HepG2 (cell line): Measurements from ENCODE around the gene RHBDD1. TPM values are rescaled to one million over a fixed set of nuclear protein-coding genes. Genes with fewer than 3 reads are reported as not detected.

ENCODE experiments used
- ATF7-NPFF ChIP-seq: sonication (generic); formaldehyde crosslinking; IDR thresholded peaks from 2 replicates; pipeline ENCODE4 v1.8.1; 2023; ENCODE audit warnings: mild to moderate bottlenecking, low read depth, missing genetic modification reagents, moderate library complexity
- GATAD2A ChIP-seq: IDR thresholded peaks from 2 replicates; pipeline ENCODE4 v1.6.1; 2016
- HMG20A ChIP-seq: IDR thresholded peaks from 2 replicates; pipeline ENCODE4 v1.6.1; 2016; ENCODE audit warnings: borderline replicate concordance
- KMT2B ChIP-seq: IDR thresholded peaks from 2 replicates; pipeline ENCODE4 v1.6.1; 2016; ENCODE audit warnings: missing genetic modification reagents, missing compliant biosample characterization
- MTA3 ChIP-seq: sonication (generic); formaldehyde crosslinking; IDR thresholded peaks from 2 replicates; pipeline ENCODE4 v1.4.0; 2020; ENCODE audit warnings: missing genetic modification reagents
- MTF2 ChIP-seq: sonication (generic); formaldehyde crosslinking; IDR thresholded peaks from 2 replicates; pipeline ENCODE4 v1.5.0; 2020; ENCODE audit warnings: missing genetic modification reagents, borderline replicate concordance
- NBN ChIP-seq: fragments of 450-650 bp; conservative IDR thresholded peaks from 2 replicates; pipeline ENCODE4 v1.6.1; 2017
- RBFOX2 ChIP-seq: fragments of 200-400 bp; formaldehyde crosslinking; IDR thresholded peaks from 2 replicates; pipeline ENCODE4 v1.6.1; 2017; ENCODE audit warnings: low read depth, mild to moderate bottlenecking, low read length
- SKI ChIP-seq: fragments of 450-650 bp; IDR thresholded peaks from one replicate; pipeline ENCODE4 v1.6.1; 2018; ENCODE audit warnings: mild to moderate bottlenecking; ENCODE audit not compliant: partially characterized antibody
- SRSF9 ChIP-seq: fragments of 200-400 bp; formaldehyde crosslinking; IDR thresholded peaks from 2 replicates; pipeline ENCODE4 v1.6.1; 2018; ENCODE audit warnings: borderline replicate concordance, mild to moderate bottlenecking, low read depth, low read length; ENCODE audit not compliant: insufficient read depth, poor library complexity, severe bottlenecking
- ZNF136 ChIP-seq: sonication (generic); formaldehyde crosslinking; IDR thresholded peaks from 2 replicates; pipeline ENCODE4 v1.8.1; 2022; ENCODE audit warnings: low read depth, mild to moderate bottlenecking, moderate library complexity, missing genetic modification reagents
- ZNF24 ChIP-seq: fragments of 450-650 bp; IDR thresholded peaks from 2 replicates; pipeline ENCODE4 v1.6.1; 2017; ENCODE audit warnings: antibody characterized with exemption, mild to moderate bottlenecking
- polyA plus RNA-seq, 8 experiments: library from polyadenylated mRNA; depleted of rRNA in 3 of 8; stranded (reverse) in 7 of 8; unstranded in 1 of 8; fragments of >200 nt; fragmentation: Illumina TruSeq in 4 of 8; extraction: Trizol in 4 of 8; gene quantifications; 2 replicates each; pipeline versions ENCODE4 v1.2.1 to v1.2.3, GENCODE V29; 2011 to 2016; ENCODE audit warnings: low read depth in 4 of 8, missing spikeins in 1 of 8, mixed read lengths in 1 of 8; ENCODE audit not compliant: insufficient read depth in 1 of 8
- total RNA-seq, 5 experiments: library from RNA; depleted of rRNA; stranded (reverse); fragments of >200 nt; fragmentation: Illumina TruSeq; extraction: Trizol; gene quantifications; 2 replicates each; pipeline ENCODE4 v1.2.3, GENCODE V29; 2016; ENCODE audit warnings: low read depth in 1 of 5
- TF ChIP-seq, protein P1 (sequence below): IDR thresholded peaks from 2 replicates; pipeline ENCODE4 v1.6.1; 2016; ENCODE audit warnings: mild to moderate bottlenecking
- TF ChIP-seq, protein P2 (sequence below): sonication (generic); formaldehyde crosslinking; IDR thresholded peaks from 2 replicates; pipeline ENCODE4 v1.4.0; 2020; ENCODE audit warnings: mild to moderate bottlenecking, missing genetic modification reagents
- TF ChIP-seq, protein P3 (sequence below): sonication (generic); formaldehyde crosslinking; IDR thresholded peaks from 2 replicates; pipeline ENCODE4 v1.4.0; 2020; ENCODE audit warnings: mild to moderate bottlenecking, missing genetic modification reagents, borderline replicate concordance
- TF ChIP-seq, protein P4 (sequence below): sonication (generic); formaldehyde crosslinking; IDR thresholded peaks from 2 replicates; pipeline ENCODE4 v1.4.0; 2020; ENCODE audit warnings: missing genetic modification reagents

RHBDD1 gene
- total and polyA plus RNA-seq, 2 of the 13 experiments (the other 11 are each of a cell fraction or from before 2014, with no cell fraction given): 8.2 to 9.5 TPM

DNA sequence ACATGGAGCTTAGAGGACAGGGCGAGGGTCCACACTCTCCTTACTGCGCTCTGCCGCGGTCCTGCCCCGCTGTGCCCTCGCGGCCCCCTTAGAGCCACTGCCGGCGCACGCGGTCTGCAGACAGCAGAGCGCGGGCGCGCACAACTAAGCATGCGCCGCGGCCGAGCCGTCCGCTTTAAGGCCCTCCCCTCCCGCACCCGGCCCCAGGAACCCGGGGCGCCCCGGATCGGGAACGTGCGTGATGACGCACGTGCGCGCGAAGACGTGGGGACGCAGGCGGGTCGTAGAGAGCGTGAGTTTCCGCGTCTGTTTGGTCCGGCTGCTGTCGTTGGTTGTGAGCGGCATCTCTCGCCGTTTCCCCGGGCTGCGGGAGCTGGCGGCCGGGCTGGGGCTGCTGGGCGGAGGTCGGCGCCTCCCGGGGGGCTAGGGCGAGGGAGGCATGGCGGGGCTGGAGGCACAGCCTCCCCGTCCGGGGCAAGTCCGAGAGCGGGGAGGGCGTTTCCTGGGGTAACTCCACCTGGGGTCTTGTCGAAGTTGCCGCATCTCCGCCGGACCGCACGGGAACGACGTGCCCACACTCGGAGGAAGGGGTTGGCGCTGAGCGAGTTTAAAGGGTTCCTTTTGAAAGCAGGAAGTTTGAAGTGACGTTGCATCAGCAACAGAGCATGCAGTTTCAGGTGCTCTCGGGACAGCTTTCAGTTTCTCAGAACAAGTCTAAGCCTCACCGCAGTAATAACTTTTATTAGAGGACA lies at the start of gene RHBDD1 (continued):
- TF ChIP-seq, protein P1, sequence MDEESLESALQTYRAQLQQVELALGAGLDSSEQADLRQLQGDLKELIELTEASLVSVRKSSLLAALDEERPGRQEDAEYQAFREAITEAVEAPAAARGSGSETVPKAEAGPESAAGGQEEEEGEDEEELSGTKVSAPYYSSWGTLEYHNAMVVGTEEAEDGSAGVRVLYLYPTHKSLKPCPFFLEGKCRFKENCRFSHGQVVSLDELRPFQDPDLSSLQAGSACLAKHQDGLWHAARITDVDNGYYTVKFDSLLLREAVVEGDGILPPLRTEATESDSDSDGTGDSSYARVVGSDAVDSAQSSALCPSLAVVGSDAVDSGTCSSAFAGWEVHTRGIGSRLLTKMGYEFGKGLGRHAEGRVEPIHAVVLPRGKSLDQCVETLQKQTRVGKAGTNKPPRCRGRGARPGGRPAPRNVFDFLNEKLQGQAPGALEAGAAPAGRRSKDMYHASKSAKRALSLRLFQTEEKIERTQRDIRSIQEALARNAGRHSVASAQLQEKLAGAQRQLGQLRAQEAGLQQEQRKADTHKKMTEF: peak; percentile 89
- TF ChIP-seq KMT2B (CRISPR knock-in tag) (peak; percentile 86), MTF2 (CRISPR knock-in tag) (no peak; the same call in 1 of the 2 replicates), GATAD2A (CRISPR knock-in tag) (peak; percentile 6; the same call in 1 of the 2 replicates), NBN (no peak), ZNF24 (no peak), MTA3 (no peak), ATF7-NPFF (0 out of 2 replicates have a peak, but pooled peaks have one; percentile 21), SKI (no peak), HMG20A (CRISPR knock-in tag) (no peak), RBFOX2 (peak; percentile 99), ZNF136 (CRISPR knock-in tag) (0 out of 2 replicates have a peak, but pooled peaks have one; percentile 24), SRSF9 (no peak)
- TF ChIP-seq, protein P2, sequence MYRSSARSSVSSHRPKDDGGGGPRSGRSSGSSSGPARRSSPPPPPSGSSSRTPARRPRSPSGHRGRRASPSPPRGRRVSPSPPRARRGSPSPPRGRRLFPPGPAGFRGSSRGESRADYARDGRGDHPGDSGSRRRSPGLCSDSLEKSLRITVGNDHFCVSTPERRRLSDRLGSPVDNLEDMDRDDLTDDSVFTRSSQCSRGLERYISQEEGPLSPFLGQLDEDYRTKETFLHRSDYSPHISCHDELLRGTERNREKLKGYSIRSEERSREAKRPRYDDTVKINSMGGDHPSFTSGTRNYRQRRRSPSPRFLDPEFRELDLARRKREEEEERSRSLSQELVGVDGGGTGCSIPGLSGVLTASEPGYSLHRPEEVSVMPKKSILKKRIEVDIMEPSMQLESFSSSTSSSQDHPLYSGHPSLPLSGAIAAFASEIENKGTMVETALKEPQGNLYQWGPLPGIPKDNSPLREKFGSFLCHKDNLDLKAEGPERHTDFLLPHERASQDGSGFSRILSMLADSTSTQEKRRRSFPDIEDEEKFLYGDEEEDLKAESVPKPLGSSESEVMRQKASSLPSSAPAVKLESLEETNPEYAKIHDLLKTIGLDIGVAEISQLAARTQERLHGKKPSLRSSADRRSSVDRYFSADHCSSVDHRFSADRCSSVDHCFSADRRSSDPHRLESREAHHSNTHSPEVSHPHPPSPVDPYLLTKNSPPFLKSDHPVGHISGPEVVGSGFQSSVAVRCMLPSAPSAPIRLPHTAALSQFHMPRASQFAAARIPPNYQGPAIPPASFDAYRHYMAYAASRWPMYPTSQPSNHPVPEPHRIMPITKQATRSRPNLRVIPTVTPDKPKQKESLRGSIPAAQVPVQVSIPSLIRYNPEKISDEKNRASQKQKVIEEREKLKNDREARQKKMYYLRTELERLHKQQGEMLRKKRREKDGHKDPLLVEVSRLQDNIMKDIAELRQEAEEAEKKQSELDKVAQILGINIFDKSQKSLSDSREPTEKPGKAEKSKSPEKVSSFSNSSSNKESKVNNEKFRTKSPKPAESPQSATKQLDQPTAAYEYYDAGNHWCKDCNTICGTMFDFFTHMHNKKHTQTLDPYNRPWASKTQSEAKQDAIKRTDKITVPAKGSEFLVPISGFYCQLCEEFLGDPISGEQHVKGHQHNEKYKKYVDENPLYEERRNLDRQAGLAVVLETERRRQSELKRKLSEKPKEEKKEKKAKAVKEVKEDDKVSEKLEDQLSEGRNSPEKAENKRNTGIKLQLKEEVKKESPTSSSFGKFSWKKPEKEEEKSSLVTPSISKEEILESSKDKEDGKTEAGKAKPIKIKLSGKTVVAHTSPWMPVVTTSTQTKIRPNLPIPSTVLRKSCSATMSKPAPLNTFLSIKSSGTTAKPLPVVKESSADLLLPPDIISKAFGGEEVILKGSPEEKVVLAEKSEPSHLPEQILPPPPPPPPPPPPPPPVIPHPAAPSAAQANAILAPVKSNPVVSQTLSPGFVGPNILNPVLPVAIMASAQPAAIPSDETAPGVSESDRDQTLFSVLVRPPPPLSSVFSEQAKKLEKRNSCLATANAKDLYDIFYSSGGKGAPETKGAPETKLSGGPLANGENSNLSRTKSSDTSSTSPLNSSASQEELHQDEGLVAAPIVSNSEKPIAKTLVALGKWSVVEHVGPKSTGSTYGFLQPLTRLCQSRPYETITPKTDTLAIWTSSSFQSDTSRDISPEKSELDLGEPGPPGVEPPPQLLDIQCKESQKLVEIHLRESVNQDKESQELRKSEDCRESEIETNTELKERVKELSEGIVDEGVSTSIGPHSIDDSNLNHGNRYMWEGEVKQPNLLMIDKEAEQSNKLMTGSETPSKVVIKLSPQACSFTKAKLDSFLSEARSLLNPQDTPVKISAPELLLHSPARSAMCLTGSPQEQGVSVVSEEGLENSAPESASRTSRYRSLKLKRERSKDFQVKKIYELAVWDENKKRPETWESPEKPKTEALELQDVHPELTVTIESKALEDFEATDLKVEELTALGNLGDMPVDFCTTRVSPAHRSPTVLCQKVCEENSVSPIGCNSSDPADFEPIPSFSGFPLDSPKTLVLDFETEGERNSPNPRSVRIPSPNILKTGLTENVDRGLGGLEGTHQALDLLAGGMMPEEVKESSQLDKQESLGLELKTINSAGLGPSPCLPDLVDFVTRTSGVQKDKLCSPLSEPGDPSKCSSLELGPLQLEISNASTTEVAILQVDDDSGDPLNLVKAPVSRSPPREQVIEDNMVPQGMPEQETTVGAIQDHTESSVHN (CRISPR knock-in tag): no peak; the same call in 1 of the 2 replicates
- TF ChIP-seq, protein P3, sequence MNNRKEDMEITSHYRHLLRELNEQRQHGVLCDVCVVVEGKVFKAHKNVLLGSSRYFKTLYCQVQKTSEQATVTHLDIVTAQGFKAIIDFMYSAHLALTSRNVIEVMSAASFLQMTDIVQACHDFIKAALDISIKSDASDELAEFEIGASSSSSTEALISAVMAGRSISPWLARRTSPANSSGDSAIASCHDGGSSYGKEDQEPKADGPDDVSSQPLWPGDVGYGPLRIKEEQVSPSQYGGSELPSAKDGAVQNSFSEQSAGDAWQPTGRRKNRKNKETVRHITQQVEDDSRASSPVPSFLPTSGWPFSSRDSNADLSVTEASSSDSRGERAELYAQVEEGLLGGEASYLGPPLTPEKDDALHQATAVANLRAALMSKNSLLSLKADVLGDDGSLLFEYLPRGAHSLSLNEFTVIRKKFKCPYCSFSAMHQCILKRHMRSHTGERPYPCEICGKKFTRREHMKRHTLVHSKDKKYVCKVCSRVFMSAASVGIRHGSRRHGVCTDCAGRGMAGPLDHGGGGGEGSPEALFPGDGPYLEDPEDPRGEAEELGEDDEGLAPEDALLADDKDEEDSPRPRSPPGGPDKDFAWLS (CRISPR knock-in tag): no peak
- TF ChIP-seq, protein P4, sequence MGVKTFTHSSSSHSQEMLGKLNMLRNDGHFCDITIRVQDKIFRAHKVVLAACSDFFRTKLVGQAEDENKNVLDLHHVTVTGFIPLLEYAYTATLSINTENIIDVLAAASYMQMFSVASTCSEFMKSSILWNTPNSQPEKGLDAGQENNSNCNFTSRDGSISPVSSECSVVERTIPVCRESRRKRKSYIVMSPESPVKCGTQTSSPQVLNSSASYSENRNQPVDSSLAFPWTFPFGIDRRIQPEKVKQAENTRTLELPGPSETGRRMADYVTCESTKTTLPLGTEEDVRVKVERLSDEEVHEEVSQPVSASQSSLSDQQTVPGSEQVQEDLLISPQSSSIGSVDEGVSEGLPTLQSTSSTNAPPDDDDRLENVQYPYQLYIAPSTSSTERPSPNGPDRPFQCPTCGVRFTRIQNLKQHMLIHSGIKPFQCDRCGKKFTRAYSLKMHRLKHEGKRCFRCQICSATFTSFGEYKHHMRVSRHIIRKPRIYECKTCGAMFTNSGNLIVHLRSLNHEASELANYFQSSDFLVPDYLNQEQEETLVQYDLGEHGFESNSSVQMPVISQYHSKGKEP: no peak
